GM18517 (cell line): Measurements from ENCODE around the gene NCKAP5L.
"Not testable (repeated sequence)": the region's sequence is repeated elsewhere in the genome, so short reads cannot be mapped to it uniquely, and the experiment has no call there.

Experiments
- ATAC-seq: cut with Tn5 transposase; IDR thresholded peaks from one replicate; pipeline ENCODE4 v1.9.1; 2021; ENCODE audit warnings: mild to moderate bottlenecking, moderate library complexity; ENCODE audit not compliant: unreplicated experiment

Gene NCKAP5L, protein sequence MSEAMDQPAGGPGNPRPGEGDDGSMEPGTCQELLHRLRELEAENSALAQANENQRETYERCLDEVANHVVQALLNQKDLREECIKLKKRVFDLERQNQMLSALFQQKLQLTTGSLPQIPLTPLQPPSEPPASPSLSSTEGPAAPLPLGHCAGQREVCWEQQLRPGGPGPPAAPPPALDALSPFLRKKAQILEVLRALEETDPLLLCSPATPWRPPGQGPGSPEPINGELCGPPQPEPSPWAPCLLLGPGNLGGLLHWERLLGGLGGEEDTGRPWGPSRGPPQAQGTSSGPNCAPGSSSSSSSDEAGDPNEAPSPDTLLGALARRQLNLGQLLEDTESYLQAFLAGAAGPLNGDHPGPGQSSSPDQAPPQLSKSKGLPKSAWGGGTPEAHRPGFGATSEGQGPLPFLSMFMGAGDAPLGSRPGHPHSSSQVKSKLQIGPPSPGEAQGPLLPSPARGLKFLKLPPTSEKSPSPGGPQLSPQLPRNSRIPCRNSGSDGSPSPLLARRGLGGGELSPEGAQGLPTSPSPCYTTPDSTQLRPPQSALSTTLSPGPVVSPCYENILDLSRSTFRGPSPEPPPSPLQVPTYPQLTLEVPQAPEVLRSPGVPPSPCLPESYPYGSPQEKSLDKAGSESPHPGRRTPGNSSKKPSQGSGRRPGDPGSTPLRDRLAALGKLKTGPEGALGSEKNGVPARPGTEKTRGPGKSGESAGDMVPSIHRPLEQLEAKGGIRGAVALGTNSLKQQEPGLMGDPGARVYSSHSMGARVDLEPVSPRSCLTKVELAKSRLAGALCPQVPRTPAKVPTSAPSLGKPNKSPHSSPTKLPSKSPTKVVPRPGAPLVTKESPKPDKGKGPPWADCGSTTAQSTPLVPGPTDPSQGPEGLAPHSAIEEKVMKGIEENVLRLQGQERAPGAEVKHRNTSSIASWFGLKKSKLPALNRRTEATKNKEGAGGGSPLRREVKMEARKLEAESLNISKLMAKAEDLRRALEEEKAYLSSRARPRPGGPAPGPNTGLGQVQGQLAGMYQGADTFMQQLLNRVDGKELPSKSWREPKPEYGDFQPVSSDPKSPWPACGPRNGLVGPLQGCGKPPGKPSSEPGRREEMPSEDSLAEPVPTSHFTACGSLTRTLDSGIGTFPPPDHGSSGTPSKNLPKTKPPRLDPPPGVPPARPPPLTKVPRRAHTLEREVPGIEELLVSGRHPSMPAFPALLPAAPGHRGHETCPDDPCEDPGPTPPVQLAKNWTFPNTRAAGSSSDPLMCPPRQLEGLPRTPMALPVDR (N-terminal part only)

GRCh38 chr12:49828133-49829091 lies at the start of gene NCKAP5L:
Gene NCKAP5L, minus strand, starts transcription at chr12:49828413. Its CDS starts 24,369 bp downstream, at chr12:49804044.
- peak; percentile 80 for ATAC-seq

DNA sequence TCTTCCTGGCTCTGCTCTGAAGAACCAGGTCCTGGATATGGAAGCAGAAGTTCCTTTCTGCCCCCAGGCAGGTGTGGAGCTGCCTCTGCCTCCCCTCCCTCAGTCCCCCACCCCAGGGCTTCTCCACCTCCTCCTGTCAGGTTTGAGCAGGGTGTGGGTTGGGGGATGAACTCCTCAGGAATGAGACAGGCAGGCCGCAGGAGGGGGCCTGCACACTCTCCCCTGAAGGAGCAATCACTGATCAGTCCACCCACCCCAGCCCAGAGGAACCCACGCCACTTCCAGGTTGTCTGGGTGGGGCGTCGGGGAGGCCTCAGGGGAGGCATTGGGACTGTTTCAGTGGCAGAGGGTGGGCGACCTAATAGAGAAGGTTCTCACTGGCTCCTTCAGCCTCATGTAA lies 48.9 kb upstream of the NCKAP5L start:
- ATAC-seq = no peak

GRCh38 chr12:49876070-49876469 lies 47.9 kb upstream of the NCKAP5L start:
- no peak for ATAC-seq

DNA sequence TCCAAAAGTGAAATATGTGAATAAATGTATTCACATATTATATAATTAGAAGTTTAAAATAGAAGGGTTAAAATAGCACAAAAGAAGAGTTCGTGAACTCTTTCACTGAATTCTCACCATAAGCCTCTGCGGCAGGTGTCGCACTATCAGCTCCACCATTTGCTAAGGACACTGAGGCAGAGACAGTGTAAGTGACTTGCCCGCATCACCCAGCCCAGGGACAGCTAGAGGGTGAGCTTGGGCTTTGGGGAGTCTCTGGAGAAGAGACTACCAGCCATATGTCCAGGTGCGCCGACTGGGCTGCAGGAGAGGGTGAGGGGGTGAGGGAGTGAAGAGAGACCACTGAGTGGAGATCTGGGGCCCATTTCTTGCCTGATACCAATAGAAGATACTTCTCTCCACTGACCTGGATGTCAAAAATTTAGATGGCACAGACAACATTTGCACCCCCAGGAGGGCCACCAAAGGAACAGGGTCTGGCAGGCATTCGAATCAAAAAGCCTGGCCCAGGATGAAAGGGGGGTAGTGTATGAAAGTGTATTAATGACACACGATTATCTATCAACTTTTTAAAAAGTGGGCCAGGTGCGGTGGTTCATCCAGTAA lies 47.0 kb upstream of the NCKAP5L start:
- no peak for ATAC-seq

DNA sequence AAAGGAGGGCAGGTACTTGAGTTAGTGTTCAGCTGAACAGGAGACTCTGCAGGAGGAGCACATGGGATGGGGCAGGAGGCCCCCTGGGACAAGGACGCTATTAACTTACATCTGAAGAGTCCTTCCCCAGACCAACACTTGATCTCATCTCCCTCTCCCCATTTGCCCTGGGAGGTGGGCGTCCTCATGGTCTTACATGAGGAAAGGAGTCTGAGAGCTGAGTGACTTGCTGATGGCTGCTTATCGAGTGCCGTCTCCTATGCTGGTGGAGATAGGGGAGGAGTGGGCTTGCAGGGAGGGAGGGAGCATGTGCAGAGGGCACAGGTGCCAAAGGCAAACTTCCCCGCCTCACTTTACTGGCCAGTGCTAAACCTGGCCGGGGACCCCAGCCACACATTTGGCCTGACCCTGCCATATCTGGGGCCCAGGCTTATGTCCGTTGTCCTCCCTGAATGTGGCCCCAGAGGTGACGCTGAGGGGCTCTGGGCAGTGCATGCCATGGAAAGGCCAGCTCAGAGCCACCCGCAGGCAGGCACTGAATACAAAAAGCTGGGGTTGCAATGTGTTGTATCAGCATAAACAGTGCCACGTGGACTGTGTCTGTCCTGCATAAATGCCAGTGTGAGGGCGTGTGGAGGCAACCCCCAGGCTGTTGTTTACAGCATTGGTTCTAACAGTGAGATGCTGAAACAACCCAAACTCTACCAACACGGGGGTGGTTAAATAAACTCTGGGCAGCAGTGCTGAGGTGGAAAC lies 46.1 kb upstream of the NCKAP5L start:
- no peak for ATAC-seq

DNA sequence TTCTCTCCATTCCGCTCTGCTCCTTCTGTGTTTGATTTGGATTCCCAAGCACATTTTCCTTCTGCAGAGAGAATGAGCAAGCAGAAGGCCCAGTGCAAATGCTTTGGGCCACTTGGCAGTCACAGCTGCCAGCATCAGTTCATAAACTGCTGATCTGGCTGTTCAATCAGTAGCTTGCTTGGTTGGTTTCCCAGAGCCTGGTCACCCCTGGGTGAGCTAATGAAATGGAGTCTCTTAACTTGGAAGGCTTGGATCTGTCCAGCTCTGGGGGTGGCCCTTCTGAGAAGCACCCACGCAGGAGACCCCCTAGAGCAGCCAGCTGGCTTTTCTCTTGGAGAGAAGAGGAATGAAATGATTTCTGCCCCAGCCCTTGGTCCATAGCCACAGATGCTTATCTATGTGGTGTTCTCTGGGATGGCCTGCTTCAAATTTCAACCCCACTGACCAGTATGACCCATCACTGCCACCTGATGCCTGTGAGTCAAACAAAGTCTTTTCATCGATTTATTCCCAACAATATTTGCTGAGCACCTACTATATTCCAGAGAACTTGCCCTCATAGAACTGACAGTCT lies 45.2 kb upstream of the NCKAP5L start:
- no peak for ATAC-seq

DNA sequence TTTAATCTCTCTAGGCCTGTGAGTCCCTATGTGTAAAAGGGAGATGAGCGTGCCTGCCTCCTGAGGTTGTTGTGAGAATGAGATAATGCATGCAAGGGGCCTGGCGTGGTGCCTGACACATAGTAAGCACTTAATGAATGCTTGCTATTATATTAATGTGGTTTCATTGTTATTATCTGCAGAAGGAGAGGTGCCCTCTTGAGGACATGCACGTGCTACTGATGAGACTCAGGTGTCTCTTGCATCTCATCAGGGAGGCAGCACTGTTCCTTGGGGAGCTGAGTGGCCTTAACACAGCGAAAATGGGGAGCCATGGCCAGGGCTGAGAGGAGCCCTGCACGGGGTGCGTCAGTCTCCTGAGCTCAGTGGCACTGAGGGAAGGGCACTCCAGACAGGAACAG lies 44.6 kb upstream of the NCKAP5L start:
- ATAC-seq = no peak

DNA sequence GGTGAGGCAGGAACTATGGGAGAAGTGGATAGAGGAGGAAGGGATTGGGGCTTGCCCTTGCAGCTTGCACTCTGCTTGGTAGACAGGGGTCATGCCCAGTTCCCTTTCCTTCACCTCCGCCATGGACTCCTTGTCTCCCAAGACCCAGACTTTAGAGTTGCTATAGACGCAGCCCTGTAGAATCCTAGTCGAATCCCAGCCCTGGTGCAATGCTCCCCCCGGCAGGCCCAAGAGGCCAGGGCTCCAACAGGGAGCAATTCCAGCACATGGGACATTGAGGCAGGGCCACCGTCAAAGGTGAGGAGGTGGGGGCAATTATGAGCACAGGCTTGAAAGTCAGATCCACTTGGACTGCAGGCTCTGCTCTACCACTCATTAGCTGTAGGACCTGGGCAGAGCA lies 44.2 kb upstream of the NCKAP5L start:
- no peak for ATAC-seq

DNA sequence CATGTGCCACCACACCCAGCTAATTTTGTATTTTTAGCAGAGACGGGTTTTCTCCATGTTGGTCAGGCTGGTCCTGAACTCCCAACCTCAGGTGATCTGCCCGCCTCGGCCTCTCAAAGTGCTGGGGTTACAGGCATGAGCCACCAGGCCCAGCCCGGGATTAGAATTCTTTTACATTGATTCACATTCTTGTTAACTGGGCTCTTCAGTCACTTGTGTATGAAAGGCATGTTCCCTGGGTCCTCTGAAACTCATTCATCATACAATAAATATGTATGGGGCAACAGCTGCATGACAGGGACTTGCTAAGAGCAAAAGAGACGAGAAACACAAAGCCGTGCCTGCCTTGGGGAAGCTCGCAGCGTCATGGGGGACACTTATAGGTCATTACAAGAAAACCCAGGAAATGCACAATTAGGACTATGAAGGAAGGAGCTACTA lies 43.6 kb upstream of the NCKAP5L start:
- not testable (repeated sequence) for ATAC-seq

DNA sequence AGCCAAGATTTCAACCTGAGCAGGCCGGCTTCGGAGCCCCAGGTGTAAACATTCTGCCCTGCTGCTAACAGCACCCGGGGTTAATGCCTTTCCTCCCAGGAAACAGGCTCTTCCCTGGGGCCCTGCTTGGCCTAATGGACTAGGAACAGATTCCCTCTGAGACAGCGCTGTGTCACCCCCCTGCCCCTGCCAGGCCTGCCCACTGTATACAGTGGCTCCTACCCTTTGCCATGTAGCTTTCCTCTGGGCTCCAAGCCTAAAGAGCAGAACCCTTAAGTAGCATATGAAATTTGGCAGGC lies 43.0 kb upstream of the NCKAP5L start:
- ATAC-seq = no peak

DNA sequence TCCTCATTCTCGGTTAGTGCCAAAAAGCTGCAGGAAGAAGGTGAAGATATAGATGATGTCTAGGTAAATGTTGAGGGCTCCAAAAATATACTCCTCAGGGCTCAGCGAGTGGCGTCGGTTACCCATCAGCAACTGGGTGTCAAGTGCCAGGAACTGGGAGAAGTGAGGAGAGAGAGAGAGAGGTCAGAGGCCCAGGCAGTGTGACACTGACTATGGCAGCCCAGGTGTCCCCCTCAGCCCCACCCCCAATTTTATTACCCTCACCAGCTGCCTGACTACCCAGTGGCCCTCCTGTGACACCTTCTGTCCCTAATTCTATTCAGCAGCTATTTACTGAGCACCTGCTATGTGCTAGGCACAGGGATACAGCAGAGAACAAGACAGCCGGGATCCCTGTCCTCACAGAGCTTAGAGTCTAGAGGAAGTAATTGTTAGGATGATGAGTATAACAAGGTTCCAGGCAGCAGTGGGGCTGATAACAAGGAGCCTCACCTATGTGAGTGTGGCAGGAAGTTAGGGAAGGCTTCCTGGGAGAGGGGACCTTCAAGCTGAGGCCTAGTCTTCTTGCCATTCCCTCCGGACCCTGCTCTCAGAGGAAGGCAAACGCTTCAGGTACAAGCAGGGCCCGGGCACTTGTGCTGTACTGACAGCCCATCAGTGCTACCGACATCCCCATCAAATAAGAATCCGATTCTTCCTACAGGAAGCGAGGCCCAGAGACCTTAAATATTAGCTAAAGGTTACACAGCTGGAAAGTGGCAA lies 42.5 kb upstream of the NCKAP5L start:
- no peak for ATAC-seq

- no peak for ATAC-seq
These were observed 41.7 kb upstream of the NCKAP5L start for GRCh38 chr12:49869816-49870500.

GRCh38 chr12:49868952-49869815 lies 41.0 kb upstream of the NCKAP5L start:
- no peak for ATAC-seq

DNA sequence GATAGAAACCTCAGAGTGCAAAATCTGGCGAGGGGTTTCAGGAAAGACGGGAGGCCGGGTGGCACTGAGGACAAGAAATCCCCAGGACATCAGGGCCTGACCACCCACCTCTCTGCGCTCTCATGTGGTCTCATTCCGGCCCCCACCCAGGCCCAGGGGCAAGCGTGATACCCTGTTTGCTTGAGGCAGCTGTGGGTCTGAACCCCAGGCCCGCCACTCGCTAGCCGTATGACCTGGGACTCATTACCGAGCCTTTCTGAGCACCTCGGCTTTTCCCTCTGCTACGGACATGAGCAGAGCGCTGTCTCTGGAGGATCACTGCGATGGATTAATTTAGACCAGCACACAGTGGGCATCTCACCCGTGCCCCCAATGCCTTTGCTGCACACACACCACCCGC lies 40.2 kb upstream of the NCKAP5L start:
- ATAC-seq = no peak

- no peak for ATAC-seq
These were observed 39.5 kb upstream of the NCKAP5L start for GRCh38 chr12:49867570-49868341.
